HG03064 (cell line): Measurements from ENCODE around the gene NFASC.

Source experiments
- ATAC-seq: cut with Tn5 transposase; IDR thresholded peaks from one replicate; pipeline ENCODE4 v1.9.1; 2021; ENCODE audit warnings: low read depth; ENCODE audit not compliant: unreplicated experiment

The NFASC gene

GRCh38 chr1:205056188-205056611, 185.5 kb downstream of the NFASC start:
- no peak for ATAC-seq

GRCh38 chr1:205056956-205057568, 186.4 kb downstream of the NFASC start:
- no peak for ATAC-seq

GRCh38 chr1:205057808-205058575, 187.3 kb downstream of the NFASC start:
- no peak for ATAC-seq

GRCh38 chr1:205058853-205059252, 188.2 kb downstream of the NFASC start:
- no peak for ATAC-seq

GRCh38 chr1:205059660-205060059, 189.0 kb downstream of the NFASC start:
- ATAC-seq, result no peak

DNA sequence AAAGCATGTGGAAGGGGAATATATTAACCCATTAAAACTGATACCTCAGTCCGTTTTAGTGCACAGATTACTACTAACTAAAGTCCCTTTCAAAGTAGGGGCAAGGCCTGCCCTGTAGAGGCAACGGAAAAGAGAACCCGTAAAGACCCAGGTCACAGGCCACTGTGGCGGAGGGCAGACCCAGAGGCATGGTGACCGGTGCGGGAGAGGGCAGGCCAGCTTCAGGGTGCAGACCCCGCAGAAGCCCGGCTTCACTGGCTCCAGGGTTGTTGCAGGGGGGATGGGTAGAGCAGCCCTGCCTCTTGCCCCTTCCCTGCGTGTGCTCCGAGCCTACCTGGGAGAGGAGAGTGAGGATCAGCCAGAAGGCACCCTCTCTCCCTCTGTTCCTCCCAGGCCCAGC, 190.1 kb downstream of the NFASC start:
- no peak for ATAC-seq

DNA sequence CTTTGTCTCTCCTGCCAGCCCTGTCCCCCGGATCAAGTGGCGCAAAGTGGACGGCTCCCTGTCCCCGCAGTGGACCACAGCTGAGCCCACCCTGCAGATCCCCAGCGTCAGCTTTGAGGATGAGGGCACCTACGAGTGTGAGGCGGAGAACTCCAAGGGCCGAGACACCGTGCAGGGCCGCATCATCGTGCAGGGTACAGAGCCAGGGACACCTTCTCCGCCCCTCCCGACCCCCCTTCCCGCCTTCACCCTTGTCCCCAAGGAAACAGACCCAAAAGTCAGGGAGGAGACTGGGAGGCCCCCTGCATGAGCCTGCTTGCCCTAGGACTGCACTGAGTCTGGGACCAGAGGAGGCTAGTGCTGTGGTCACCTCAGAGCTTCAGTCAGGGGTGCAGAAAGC, 190.6 kb downstream of the NFASC start:
- no peak for ATAC-seq

DNA sequence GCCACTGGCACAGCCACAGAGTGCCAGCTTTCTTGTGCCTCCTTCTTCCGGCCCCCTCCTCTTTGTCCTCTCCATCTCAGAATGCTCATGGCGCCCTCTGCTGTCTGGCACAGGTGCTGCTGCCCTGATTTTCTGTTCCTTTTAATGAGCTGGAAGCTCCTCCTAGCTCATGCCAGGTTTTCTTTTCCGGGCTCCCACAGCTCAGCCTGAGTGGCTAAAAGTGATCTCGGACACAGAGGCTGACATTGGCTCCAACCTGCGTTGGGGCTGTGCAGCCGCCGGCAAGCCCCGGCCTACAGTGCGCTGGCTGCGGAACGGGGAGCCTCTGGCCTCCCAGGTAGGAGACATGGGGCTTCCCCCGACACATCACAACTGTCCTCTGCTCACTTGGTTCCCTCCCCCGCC, 191.0 kb downstream of the NFASC start:
- ATAC-seq, result no peak

DNA sequence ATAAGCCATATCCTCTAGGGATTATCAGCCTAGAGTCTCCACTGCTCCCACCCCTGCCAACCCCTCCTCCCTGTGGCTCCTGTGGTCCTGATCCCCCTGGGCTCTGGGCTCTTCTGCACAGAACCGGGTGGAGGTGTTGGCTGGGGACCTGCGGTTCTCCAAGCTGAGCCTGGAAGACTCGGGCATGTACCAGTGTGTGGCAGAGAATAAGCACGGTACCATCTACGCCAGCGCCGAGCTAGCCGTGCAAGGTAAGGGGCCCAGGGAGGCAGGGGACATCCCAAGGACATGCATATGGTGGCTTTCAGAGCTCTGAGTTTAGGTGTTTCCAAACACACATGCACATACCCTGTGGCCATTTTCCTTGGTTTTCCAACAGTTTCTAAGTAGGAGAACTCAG, 191.7 kb downstream of the NFASC start:
- no peak for ATAC-seq

DNA sequence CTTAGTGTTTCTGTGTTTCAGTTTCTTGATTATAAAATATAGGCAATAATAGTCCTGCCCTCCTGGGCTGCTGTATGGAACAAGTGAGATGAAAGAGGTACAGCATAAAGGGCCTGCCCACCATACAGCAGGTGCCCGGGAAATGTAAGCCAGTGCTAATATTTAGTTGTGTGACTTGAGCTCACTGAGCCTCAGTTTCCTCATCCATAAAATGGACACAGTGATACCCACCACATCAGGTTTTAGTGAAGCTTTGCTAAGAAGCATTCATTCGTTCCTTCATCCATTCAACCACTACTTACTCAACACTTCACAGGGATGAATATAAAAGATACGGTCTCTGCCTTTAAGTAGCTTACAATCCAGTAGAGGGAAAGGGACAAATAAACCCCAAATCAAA, 192.2 kb downstream of the NFASC start:
- no peak for ATAC-seq

DNA sequence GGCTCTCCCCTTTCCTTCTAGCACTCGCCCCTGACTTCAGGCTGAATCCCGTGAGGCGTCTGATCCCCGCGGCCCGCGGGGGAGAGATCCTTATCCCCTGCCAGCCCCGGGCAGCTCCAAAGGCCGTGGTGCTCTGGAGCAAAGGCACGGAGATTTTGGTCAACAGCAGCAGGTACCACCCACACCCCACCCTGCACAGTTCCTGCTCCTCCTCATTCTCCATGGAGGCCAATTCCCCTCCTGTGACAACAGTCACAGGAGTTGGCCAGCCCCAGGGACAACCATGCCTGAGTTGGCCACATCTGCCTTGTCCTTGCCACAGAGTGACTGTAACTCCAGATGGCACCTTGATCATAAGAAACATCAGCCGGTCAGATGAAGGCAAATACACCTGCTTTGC, 193.6 kb downstream of the NFASC start:
- ATAC-seq, result no peak

DNA sequence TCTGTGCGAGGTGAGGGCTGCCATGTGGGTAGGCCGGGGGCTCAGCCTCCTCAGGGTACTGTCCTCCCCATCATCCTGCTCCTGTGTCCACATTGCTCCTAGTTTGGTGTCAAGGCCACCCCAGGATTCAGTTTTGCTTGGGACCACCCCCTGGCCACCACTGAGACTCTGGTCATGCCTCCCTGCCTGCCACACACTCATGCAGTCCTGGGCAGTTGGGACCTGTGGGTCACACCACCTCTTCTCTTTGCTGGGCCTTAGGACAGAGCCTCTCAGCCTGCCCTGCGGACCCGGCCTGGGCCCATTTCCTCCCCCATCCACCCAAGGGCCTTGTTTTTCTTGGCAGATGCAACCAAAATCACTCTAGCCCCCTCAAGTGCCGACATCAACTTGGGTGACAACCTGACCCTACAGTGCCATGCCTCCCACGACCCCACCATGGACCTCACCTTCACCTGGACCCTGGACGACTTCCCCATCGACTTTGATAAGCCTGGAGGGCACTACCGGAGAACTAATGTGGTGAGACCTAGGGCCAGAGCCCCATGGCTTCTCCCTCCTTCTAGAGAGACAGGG, 194.2 kb downstream of the NFASC start:
- ATAC-seq, result no peak

DNA sequence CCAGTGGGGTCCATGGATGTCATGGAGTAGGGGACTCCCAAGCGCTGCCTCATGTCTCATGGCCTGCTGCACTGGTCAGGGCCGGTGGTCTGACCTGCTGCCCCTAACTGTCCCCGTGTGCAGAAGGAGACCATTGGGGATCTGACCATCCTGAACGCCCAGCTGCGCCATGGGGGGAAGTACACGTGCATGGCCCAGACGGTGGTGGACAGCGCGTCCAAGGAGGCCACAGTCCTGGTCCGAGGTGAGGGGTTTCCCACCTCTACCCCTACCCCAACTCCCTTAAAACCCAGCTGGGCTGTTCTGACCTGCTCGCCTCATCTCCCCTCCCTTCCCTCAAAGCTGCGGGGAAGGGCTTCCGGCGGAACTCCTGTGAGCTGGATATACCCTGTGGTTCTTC, 195.0 kb downstream of the NFASC start:
- ATAC-seq, result no peak

DNA sequence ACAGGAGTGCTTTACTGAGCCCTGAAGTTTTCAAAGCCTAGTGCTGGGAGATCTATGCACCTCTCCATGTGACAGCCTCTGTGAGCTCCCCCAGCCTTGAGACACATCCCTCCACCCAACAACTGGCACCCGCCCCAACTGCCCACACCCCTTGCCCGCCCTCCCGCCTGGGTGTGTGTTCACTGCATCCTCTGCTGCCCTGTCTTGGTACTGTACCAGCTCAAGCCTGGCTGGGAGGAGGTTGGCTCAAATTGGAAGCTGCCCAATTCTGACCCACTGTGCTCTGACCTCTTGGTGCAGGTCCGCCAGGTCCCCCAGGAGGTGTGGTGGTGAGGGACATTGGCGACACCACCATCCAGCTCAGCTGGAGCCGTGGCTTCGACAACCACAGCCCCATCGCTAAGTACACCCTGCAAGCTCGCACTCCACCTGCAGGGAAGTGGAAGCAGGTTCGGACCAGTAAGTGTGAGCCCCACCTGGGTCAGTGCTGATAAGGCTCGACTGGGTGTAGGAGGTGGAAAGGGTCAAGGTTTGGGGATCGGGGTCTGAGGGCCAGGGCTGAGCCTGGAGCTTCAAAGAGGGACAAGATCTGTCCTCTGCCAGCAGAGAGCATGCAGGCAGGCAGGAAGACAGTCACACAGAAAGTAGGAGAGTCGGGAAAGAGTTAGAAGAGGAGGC, 195.6 kb downstream of the NFASC start:
- no peak for ATAC-seq

GRCh38 chr1:205067031-205067430, 196.4 kb downstream of the NFASC start:
- ATAC-seq, result no peak

DNA sequence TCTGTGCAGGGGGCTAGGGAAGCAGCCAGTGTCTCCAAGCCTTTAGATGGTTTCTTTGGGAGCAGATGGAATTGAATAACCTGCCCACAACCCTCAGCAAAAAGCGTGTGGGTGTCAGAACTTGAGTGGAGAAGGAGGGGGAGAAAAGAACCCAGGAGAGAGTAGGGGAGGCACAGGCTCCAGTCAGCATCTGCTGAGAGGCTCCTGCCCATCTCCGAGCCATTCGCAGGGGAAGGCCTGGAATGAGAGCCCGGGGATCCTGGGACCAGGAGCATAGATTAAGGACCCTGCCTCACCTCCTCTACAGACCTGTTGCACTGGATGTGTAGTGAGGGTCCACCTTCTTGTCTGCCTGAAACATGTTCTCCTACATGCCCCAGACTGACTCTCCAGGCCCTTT, 197.3 kb downstream of the NFASC start:
- ATAC-seq, result no peak

DNA sequence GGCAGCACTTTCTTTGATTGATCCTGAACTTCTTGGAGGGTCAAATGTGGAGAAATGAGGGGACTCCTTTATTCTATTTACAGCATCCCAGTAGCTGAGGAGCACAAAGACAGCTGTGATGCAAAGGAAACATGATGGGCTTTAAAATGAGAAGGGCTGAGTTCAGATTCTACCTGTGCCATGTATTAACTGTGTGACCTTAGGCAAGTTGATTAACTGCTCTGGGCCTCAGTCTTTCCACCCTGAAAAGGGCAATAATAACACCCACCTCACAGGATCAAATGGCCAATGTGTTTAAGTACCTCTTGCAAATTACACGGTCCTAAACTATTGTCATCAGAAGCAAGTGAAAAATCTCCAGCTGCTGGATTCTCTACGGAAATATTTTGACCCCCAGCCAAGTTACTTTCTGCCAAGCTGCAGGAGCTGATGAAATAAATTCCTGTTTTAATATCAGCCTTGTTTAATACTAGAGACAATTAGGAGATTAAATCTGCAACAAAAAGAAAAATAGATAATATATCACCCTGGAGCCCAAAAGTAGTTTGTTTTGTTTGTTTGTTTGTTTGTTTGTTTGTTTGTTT, 197.9 kb downstream of the NFASC start:
- ATAC-seq, result no peak

- no peak for ATAC-seq
Measured at GRCh38 chr1:205069371-205070125, 198.9 kb downstream of the NFASC start.

GRCh38 chr1:205071028-205071409, 200.4 kb downstream of the NFASC start:
- ATAC-seq, result no peak

DNA sequence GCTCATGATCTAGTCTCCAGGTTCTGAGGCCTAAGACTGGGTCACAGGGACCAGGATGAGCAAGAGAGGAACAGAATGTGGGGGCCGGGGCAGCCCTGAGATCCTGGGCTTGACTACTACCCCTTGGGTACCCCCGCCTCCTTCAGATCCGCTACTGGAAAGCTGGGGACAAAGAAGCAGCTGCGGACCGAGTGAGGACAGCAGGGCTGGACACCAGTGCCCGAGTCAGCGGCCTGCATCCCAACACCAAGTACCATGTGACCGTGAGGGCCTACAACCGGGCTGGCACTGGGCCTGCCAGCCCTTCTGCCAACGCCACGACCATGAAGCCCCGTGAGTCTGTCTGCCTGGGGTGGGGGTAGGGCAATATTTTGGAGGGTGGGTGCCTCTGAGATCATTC, 201.1 kb downstream of the NFASC start:
- ATAC-seq, result no peak
